NCI-H510A (cell line): ENCODE measurements around the gene PPP1R12C.

Source experiments
- DNase-seq: peaks from one replicate; lab custom pipeline; 2025; lab: John Stamatoyannopoulos, UW

Gene PPP1R12C

GRCh38 chr19:55146705-55147273, 29.4 kb upstream of the PPP1R12C start:
- DNase-seq = peak; percentile 94

- peak; percentile 64 for DNase-seq
These were observed 28.8 kb upstream of the PPP1R12C start for GRCh38 chr19:55146078-55146704.

GRCh38 chr19:55145232-55145631, 27.8 kb upstream of the PPP1R12C start:
- DNase-seq = no peak

GRCh38 chr19:55141696-55142095, 24.3 kb upstream of the PPP1R12C start:
- DNase-seq = no peak

GRCh38 chr19:55137915-55138314, 20.5 kb upstream of the PPP1R12C start:
- DNase-seq = no peak

GRCh38 chr19:55136399-55137102, 19.1 kb upstream of the PPP1R12C start:
- no peak for DNase-seq

- DNase-seq = no peak
These were observed 17.3 kb upstream of the PPP1R12C start for GRCh38 chr19:55134736-55135135.

- DNase-seq = no peak
These were observed 16.4 kb upstream of the PPP1R12C start for GRCh38 chr19:55133639-55134444.

- no peak for DNase-seq
These were observed 15.2 kb upstream of the PPP1R12C start for GRCh38 chr19:55132453-55133129.

- DNase-seq = no peak
These were observed 14.0 kb upstream of the PPP1R12C start for GRCh38 chr19:55131421-55131820.

- no peak for DNase-seq
These were observed 1.6 kb upstream of the PPP1R12C start for GRCh38 chr19:55119053-55119452.

GRCh38 chr19:55118401-55118991, 1.1 kb upstream of the PPP1R12C start:
- no peak for DNase-seq

- DNase-seq = peak; percentile 97
These were observed 390 bp upstream of the PPP1R12C start for GRCh38 chr19:55117663-55118391.

- no peak for DNase-seq
These were observed 1.1 kb downstream of the PPP1R12C start for GRCh38 chr19:55116232-55116858.

- no peak for DNase-seq
These were observed 1.9 kb downstream of the PPP1R12C start for GRCh38 chr19:55115446-55116065.

- DNase-seq = no peak
These were observed 2.8 kb downstream of the PPP1R12C start for GRCh38 chr19:55114566-55115145.

GRCh38 chr19:55113570-55114039, 3.8 kb downstream of the PPP1R12C start:
- no peak for DNase-seq

GRCh38 chr19:55112777-55113569, 4.5 kb downstream of the PPP1R12C start:
- no peak for DNase-seq
